Upper lobe of right lung (tissue), 1 donor: ENCODE data around the gene EIF4A3. TPM values are rescaled to one million over a fixed set of nuclear protein-coding genes. Genes with fewer than 3 reads are reported as not detected.

Source experiments
- ATAC-seq: fragments of 200-7000 bp; cut with Tn5 transposase; one replicate; pipeline ENCODE4 v1.9.1; 2020; ENCODE audit warnings: mild to moderate bottlenecking, moderate library complexity
- DNase-seq: peaks from one replicate; pipeline ENCODE4 v3.0.0-alpha.2; 2020
- H3K27ac ChIP-seq: fragments of 200-600 bp; one replicate; pipeline ENCODE4 v1.8.0; 2022
- H3K27me3 ChIP-seq: fragments of 200-600 bp; one replicate; pipeline ENCODE4 v1.8.0; 2022; ENCODE audit warnings: mild to moderate bottlenecking
- H3K36me3 ChIP-seq: fragments of 200-600 bp; one replicate; pipeline ENCODE4 v1.8.0; 2022
- H3K4me1 ChIP-seq: fragments of 200-600 bp; one replicate; pipeline ENCODE4 v1.8.0; 2022
- H3K4me3 ChIP-seq: fragments of 200-600 bp; one replicate; pipeline ENCODE4 v1.8.0; 2022; ENCODE audit warnings: mild to moderate bottlenecking
- H3K9me3 ChIP-seq: fragments of 200-600 bp; one replicate; pipeline ENCODE4 v1.8.0; 2022
- CTCF ChIP-seq: fragments of 200-600 bp; IDR thresholded peaks from one replicate; pipeline ENCODE4 v1.8.0; 2022; ENCODE audit warnings: antibody characterized with exemption
- intact Hi-C: fragments of 100-400 bp; cut with DNase I; formaldehyde crosslinking; loops from one replicate; pipeline ENCODE4 v1.11.0; 2022
- total RNA-seq: library from RNA; stranded (reverse); fragmentation: NEBNext Ultra II Directional; extraction: Animal tissue kit (Norgen Biotek cat#: 25700); gene quantifications from one replicate; pipeline ENCODE4 v1.2.1, GENCODE V29; 2021
- donor health status: DM: no; HTN: yes; CAD: no; lungs with severe emphysema.

Gene EIF4A3
- total RNA-seq, 1 donor from 2014 or later: 56.0 TPM

GRCh38 chr17:80119271-80119791 is 27.6 kb downstream of the EIF4A3 start:
- Histone ChIP-seq H3K4me1 (no peaks in the 10 kb centered on the region), H3K27ac (no peak overlapping the region), H3K9me3 (no peaks in the 10 kb centered on the region), H3K4me3 (no peak overlapping the region), H3K36me3 (no peaks in the 10 kb centered on the region), H3K27me3 (no peaks in the 10 kb centered on the region)
- no peak for TF ChIP-seq CTCF
- no peak for DNase-seq
- ATAC-seq: no peak
- intact Hi-C loops: no loop called here

- intact Hi-C loops: no loop called here
- no peaks in the 10 kb centered on the region for H3K4me1 ChIP-seq
- no peaks in the 10 kb centered on the region for H3K36me3 ChIP-seq
- no peak for DNase-seq
- H3K27me3 ChIP-seq: no peaks in the 10 kb centered on the region
- no peaks in the 10 kb centered on the region for H3K9me3 ChIP-seq
- H3K4me3 ChIP-seq: no peak overlapping the region
- no peak for ATAC-seq
- H3K27ac ChIP-seq: no peak overlapping the region
- no peak for TF ChIP-seq CTCF
Measured at GRCh38 chr17:80118601-80119270, 28.2 kb downstream of the EIF4A3 start.

- Histone ChIP-seq H3K27ac (no peak overlapping the region), H3K36me3 (no peaks in the 10 kb centered on the region), H3K27me3 (no peaks in the 10 kb centered on the region), H3K9me3 (no peaks in the 10 kb centered on the region), H3K4me3 (no peak overlapping the region), H3K4me1 (no peaks in the 10 kb centered on the region)
- DNase-seq (no peak), ATAC-seq (peak; percentile 4)
- no peak for TF ChIP-seq CTCF
- intact Hi-C loops: no loop called here
Measured at GRCh38 chr17:80117491-80118401, 29.2 kb downstream of the EIF4A3 start.

- Histone ChIP-seq H3K27me3 (no peaks in the 10 kb centered on the region), H3K4me3 (no peak overlapping the region), H3K9me3 (no peaks in the 10 kb centered on the region), H3K4me1 (no peaks in the 10 kb centered on the region), H3K27ac (no peak overlapping the region), H3K36me3 (no peaks in the 10 kb centered on the region)
- no peak for TF ChIP-seq CTCF
- DNase-seq (no peak), ATAC-seq (no peak)
- intact Hi-C loops: no loop called here
Measured at GRCh38 chr17:80116921-80117380, 30.0 kb downstream of the EIF4A3 start.

- DNase-seq: peak; percentile 21
- Histone ChIP-seq H3K27ac (no peak overlapping the region), H3K27me3 (no peaks in the 10 kb centered on the region), H3K4me1 (no peaks in the 10 kb centered on the region), H3K36me3 (no peaks in the 10 kb centered on the region), H3K4me3 (no peak overlapping the region), H3K9me3 (no peaks in the 10 kb centered on the region)
- no peak for ATAC-seq
- intact Hi-C loops: no loop called here
- TF ChIP-seq CTCF: no peak
Measured at GRCh38 chr17:80116276-80116920, 30.5 kb downstream of the EIF4A3 start.
